RWPE1 (cell line): ENCODE results near the gene KRT84.

Experiments used
- CTCF ChIA-PET: fragments of 350-600 bp; sonication (Branson Sonifier 250); formaldehyde crosslinking; extraction: SDS; loops from one replicate; lab custom pipeline; 2021; lab: Yijun Ruan, JAX
- POLR2A ChIA-PET: fragments of 400-600 bp; formaldehyde crosslinking; extraction: SDS; loops from one replicate; lab custom pipeline; 2020; ENCODE audit warnings: antibody characterized with exemption; ENCODE audit not compliant: low non-redundant PET; lab: Yijun Ruan, JAX
- DNase-seq: peaks from one replicate; pipeline ENCODE4 v3.0.0; 2012; ENCODE audit warnings: low spot score
- H3K27ac ChIP-seq: fragments of 450-650 bp; 2 replicates; pipeline ENCODE4 v1.5.1; 2017
- CTCF ChIP-seq: fragments of 450-650 bp; conservative IDR thresholded peaks from 2 replicates; pipeline ENCODE4 v1.5.1; 2017; ENCODE audit warnings: low read depth, mild to moderate bottlenecking

KRT84 gene

GRCh38 chr12:52428121-52428520, 42.7 kb upstream of the KRT84 start:
- no peak overlapping the region for H3K27ac ChIP-seq
- no peak for DNase-seq
- no peak for TF ChIP-seq CTCF
- CTCF ChIA-PET: interaction anchor here (0.6 kb wide), 1 partner anchor 313 kb away, joined by 4 read pairs; no protein-coding TSS in a partner anchor
- POLR2A ChIA-PET: no interaction called here

- DNase-seq: no peak
- CTCF ChIA-PET: no interaction called here
- H3K27ac ChIP-seq: no peak overlapping the region
- POLR2A ChIA-PET: no interaction called here
- TF ChIP-seq CTCF: no peak
Observed at GRCh38 chr12:52427083-52427482, 41.6 kb upstream of the KRT84 start.

GRCh38 chr12:52426034-52426433, 40.6 kb upstream of the KRT84 start:
- H3K27ac ChIP-seq: no peak overlapping the region
- ChIA-PET CTCF (interaction anchor here (0.9 kb wide), 1 partner anchor 19 kb away, joined by 3 read pairs; no protein-coding TSS in a partner anchor), POLR2A (no interaction called here)
- TF ChIP-seq CTCF: no peak
- no peak for DNase-seq

GRCh38 chr12:52425466-52425865, 40.0 kb upstream of the KRT84 start:
- DNase-seq: no peak
- POLR2A ChIA-PET: no interaction called here
- CTCF ChIA-PET: interaction anchor here (0.9 kb wide), 1 partner anchor 18 kb away, joined by 3 read pairs; no protein-coding TSS in a partner anchor
- no peak overlapping the region for H3K27ac ChIP-seq
- TF ChIP-seq CTCF: no peak

GRCh38 chr12:52423661-52424500, 38.4 kb upstream of the KRT84 start:
- ChIA-PET POLR2A (no interaction called here), CTCF (no interaction called here)
- DNase-seq: no peak
- no peak overlapping the region for H3K27ac ChIP-seq
- TF ChIP-seq CTCF: no peak

GRCh38 chr12:52423035-52423434, 37.6 kb upstream of the KRT84 start:
- no peak for TF ChIP-seq CTCF
- no peak overlapping the region for H3K27ac ChIP-seq
- no peak for DNase-seq
- POLR2A ChIA-PET: no interaction called here
- CTCF ChIA-PET: interaction anchor here (0.5 kb wide), 1 partner anchor 13 kb away, joined by 3 read pairs; no protein-coding TSS in a partner anchor
